HL-60/S4 treated with retinoic acid at 250 ng/mL for 4 days and 3 days (cell line): Measurements from ENCODE around the gene TBCB.
"Not testable (repeated sequence)": the region's sequence is repeated elsewhere in the genome, so short reads cannot be mapped to it uniquely, and the experiment has no call there.

ENCODE experiments used
- in situ Hi-C: fragments of 300-500 bp; cut with MboI; formaldehyde crosslinking; loops from 2 replicates; pipeline ENCODE4 v1.7.0; 2022; ENCODE audit warnings: low sequenced_read_pairs

The TBCB gene

DNA sequence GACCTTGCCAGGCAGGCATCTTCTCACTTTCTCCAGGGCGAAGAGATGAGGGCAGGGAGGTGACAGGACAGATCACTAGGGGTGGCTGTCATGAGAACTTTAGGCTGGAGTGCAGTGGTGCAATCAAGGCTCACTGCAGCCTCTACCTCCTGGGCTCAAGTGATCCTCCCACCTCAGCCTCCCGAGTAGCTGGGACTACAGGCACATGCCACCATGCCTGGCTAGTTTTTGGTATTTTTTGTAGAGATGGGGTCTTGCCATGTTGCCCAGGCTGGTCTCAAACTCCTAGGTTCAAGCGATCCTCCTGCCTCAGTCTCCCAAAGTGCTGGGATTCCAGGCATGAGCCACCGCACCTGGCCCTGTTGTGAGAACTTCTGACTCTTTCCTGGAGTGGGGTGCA is 19.6 kb downstream of the TBCB start:
- in situ Hi-C loops, result not testable (repeated sequence)

DNA sequence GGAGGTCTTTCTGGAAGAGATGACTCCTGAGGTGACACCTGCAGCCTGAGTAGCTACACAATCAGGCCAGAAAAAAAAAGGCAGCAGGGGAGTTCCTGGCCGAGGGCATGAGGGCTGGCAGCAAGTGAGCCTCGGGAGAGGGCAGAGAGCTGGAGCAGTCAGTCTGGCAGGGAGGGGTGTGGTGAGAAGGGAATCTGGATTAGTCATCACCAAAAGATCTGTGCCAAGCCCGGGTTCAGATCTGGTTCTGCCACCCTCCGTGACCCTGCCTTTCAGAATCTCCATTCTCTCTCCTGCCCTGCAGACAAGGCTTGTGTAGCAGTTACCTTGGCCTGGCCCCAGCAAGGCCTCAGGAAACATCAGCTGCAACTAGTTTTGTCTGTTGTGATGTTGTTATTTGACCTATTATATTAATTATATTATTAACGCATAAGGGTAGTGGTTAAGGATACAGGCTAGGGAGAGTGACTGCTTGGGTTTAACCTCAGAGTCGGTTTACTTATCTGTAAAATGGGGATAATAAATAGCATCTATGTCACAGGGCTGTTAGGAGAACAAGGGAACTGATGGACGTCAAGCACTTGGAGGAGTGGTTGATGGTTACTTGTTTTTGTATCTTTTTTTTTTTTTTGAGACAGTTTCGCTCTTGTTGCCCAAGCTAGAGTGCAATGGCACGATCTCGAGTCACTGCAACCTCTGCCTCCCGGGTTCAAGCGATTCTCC is 21.9 kb downstream of the TBCB start:
- in situ Hi-C loops, result no loop called here

DNA sequence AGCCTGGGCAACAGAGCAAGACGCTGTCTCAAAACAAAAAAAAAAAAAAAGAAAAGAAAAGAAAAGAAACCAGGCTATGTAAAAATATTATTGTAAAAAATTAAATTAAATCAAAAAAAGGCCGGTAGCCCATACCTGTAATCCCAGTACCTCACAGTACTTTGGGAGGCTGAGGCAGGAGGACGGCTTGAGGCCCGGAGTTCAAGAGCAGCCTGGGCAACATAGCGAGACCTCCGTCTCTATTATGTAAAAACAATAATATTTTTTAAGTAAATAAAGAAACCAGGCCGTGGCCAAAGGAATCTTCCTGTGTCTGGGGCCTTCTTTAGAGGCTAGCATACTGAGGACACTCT is 23.8 kb downstream of the TBCB start:
- in situ Hi-C loops, result no loop called here

DNA sequence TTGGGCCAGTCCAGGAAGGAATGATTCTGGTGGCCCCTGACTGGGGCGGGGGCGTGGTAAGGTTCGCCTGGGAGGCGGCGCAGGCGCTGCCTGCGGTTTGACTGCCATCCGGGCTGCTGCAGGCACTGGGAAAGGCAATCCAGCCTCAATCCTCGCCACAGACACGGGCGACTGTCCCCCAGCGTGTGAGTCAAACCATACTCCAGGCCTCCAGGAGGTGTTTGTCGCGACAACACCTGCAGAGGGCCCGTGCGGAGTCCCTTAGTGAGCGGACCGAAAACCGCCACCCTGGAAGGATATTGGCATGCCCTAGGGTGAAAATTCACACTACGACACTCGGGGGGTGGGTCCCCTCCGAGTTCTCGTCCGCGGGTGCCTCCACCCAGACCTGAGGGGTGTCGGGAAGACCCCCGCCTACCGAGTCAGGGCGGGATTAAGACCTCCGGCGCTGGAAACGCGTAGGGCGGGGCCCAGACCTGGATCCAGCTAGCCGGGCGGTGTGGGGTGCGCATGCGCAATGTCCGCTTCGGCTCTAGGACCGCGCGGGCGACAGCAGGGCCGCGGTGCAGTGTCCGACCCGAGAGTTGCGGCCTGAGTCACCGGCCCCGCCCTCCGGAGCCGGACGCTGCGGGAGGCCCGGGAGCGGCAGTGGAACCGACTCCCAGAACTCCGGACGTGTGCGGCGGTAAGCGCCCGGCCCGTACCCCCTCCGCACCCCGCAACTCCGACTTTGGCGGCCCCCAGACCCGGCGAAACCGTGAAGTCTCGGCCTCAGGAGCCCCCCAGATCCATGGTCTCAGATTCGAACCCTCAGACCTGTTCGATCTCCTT is 24.4 kb downstream of the TBCB start, which contains the start of gene CAPNS1:
CAPNS1 (plus strand) TSS at position 594 of the 831 bp plus-strand sequence. CDS start 946 bp downstream, outside the sequence.
- in situ Hi-C loops, result no loop called here

DNA sequence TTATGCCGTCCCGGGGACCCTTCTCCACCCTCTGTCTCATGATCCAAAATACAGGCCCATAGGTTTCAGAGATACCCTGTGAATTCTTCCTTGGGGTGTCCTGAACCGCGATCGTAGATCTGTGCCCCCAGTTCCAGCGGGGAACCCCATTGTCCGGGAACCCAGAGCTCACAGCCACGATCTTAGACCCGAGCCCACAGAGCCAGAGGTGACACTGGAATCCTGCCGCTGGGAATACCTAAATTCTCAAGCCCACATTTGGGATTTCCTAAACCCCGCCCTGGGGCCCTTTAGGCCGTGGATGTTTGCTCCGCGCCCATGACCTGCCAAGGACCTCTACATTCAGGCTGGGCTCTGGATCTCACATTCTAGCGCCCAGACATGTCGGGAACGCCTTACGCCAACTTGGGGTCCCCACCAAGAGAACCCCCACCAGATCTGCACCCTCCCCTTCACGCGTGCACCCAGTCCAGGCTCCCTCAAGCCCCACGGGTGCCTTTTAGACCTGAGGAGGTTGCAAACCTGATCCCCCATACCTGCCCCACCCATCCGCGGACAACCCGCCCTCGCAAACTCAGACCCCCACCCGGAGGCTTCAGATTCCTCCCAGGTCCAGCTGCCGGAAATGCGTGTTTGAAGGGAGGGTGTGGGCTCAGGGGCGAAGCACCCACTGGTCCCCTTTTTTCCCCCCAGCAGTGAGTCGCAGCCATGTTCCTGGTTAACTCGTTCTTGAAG is 25.2 kb downstream of the TBCB start:
- in situ Hi-C loops, result no loop called here

DNA sequence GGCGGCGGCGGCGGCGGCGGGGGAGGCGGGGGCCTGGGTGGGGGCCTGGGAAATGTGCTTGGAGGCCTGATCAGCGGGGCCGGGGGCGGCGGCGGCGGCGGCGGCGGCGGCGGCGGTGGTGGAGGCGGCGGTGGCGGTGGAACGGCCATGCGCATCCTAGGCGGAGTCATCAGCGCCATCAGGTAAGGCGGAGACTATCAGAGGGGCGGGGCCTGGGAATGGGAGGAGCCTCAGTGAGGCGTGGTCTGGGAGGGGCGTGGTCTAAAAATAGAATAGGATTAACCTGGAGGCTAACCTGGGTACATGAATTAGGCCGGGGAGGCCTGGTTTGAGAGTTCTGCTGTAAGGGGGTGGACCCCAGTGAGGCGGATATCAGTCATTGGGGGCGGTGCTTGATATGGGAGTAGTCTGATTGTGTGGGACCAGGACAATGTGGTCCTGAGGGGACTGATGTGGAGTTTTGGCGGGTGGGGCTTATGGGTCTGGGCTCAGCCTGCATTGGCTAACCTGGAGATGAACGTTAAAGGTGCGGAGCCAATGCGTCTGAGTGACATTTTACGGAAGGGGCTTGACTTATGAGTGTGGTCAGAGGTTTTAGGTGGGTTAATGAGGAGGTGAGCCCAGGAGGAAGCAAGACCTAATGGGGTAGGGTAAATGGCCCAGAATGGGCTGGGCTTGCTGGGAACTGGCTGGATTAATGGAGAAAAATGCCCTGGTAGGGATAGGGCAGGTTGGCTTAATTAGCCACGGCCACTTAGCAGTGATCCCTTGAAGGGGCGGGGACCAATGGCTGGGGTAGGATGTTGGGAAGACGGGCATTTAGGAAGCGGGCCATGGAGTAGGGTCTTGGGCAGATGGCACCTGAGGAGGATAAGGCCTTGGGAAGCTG is 26.0 kb downstream of the TBCB start:
- in situ Hi-C loops, result no loop called here

DNA sequence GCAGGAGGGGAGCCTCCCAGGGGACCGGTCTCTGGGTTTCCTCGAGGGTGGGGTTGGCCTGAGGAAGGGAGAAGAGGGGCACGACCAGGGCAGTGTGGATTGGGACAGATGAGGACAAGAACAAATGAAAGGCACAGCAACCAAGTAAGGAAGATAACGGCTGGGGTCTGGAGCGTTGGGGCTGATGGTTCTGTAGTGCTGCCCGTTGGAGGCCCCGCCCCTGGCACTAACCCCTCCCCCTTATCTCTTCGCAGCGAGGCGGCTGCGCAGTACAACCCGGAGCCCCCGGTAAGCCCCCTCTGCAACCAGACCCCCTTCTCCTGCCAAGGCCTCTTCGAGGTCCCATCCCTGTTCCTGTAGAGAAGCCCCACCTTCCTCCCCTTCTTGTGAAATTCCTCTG is 26.8 kb downstream of the TBCB start:
- in situ Hi-C loops, result no loop called here

DNA sequence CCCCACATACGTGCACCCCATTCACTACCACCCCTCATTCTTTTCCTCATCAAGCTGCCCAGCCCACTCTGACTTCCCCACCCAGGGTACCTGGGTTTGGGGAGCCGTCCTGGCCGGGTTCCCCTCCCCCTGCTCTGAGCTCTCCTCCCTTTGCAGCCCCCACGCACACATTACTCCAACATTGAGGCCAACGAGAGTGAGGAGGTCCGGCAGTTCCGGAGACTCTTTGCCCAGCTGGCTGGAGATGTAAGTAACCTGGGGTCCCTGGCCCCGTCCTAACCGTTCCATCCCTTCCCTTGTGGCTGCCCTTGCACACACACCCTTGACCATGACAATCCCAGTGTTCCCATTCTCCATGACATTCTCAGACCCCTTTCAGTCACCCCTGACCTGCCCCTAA is 27.2 kb downstream of the TBCB start:
- in situ Hi-C loops, result no loop called here

DNA sequence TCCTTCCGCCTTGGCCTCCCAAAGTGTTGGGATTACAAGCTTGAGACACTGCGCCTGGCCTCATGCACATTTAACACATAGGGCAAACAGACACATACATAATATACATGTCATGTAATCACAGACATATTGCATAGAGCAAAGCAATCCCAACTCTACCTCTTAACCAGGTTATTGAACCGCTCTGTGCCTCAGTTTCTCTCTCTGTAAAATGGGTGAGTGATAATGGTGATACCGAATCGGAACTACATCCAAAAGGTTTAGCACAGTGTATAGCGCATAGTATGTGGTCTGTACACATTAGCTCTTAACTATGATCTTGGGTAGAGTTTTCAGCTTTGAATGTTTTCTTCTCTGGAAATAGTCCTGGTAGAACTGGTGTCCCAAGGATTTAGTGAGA is 29.4 kb downstream of the TBCB start:
- in situ Hi-C loops, result no loop called here

DNA sequence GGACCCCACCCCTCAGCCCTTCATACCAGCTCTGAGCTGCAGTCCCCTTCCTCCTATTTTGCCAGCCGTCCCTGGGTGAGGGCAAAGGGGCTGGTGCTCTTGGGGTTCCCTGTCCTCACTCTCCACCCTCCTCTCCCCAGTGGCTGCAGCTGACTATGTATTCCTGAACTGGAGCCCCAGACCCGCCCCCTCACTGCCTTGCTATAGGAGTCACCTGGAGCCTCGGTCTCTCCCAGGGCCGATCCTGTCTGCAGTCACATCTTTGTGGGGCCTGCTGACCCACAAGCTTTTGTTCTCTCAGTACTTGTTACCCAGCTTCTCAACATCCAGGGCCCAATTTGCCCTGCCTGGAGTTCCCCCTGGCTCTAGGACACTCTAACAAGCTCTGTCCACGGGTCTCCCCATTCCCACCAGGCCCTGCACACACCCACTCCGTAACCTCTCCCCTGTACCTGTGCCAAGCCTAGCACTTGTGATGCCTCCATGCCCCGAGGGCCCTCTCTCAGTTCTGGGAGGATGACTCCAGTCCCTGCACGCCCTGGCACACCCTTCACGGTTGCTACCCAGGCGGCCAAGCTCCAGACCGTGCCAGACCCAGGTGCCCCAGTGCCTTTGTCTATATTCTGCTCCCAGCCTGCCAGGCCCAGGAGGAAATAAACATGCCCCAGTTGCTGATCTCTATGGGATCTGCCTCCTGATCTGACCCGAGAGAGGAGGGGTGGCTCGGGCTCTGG is 34.6 kb downstream of the TBCB start:
- in situ Hi-C loops, result no loop called here

DNA sequence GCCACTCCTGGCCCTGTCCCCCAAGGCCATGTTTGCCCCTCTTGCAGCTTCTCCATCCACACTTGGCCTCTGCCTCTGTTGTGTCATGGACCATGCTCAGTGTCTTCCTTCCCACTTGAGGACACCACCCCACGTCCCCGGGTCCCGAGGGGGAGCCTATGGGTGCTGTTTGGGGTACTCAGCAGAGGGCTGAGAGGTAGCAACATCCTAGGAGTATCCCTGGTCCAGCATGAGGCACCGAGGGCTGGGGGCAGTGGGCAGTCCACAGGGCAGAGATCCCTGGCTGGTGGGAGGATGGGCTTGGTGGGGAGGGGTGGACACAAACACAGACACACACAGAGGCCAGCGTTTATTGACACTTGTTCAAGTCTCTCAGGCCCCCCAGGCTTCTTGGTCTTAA is 35.3 kb downstream of the TBCB start:
- in situ Hi-C loops, result no loop called here

DNA sequence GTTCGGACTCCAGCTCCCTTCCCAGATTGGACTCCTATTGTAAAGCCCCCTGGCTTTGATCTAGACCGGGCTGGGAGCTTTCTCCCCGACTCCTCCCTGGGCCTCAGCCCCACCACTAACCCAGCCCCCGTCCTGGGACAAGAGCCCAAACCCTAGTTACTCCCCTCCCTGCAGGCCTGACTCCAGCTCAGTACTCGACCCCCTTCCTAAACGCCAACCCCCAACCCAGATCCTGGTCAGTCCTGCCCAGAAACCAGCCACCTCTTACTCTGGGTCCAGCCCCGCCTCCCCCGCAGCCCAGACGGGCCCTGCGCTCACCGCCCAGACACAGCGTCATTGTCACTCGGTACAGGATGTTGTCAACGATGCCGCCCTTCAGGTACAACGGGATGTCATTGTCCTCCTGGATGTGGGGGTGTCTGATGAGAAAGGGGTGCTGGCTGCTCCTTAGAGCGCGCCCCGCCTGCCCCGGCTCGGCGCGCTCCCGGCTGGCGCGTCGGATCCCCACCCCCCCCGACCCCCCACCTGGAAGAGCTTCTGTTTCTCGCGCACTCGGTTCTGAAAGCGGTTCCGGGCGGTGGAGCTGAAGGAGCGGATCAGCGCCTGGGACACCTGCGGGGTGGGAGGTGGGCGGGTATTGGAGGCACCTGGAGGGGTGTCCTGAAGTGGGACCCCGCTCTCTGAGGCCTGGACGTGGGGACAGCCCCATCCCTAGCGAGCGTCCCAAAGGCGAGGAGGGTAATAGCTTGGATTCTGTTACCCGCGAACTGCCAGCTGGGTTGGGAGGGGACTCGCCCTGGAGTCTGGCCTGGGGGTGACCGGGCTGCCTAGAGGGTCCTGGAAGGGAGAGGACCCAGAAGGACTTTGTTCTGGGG is 36.1 kb downstream of the TBCB start:
- in situ Hi-C loops, result no loop called here

DNA sequence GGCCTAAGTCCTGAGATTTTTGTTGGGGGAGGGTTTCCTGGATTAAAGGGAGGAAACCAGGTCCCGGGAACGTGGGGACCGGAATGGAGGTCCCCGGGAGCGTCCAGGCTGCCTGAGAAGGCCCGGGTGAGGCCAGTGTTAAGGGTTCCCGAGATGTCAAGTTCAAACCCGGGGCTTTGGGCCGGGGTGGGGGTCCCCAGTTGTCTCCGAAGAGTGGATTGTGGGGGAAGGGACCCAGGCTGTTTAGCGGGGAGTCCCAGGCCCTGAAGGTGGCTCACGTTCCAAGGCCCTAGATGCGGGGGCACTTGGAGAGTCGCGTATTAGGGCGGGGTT is 36.7 kb downstream of the TBCB start:
- in situ Hi-C loops, result no loop called here

DNA sequence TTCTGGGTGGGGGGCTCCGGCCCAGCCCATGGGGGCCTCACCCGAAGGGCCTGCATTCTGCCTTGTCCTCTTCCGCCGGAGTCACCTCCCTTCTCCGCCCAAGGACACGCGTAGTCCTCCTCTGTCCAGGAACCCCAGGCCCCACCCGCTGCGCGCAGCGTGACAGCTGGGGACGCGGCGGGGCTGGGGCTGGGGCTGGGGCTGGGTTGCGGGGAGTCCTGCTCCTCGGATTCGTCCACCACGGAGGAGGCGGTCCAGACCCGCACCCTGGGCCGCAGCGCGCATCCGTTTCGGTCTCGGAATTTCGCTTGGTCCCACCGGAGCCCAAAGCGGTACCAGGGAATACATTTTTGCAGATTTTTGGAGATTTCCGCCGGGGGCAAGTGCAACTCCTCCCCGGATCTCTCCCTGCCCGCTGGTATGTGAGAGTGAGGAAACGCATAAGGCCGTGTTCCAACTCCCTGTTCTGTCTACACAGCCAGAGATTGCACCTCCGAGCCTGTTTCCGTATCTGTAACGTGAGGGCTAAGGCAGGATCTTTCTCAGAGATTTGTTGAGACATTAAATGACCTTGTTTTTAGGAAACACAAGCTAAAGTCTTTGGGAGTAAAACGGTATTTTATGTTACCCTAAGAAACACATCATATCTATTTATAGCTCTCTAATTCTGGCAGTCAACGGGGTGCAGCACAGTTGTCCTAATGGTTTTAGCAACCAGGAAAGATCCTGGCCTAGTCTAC is 37.3 kb downstream of the TBCB start, which contains the start of gene COX7A1:
COX7A1 (minus strand) TSS at position 96 of the 740 bp plus-strand sequence; CDS start at position 56, 40 bp downstream.
- in situ Hi-C loops, result no loop called here

DNA sequence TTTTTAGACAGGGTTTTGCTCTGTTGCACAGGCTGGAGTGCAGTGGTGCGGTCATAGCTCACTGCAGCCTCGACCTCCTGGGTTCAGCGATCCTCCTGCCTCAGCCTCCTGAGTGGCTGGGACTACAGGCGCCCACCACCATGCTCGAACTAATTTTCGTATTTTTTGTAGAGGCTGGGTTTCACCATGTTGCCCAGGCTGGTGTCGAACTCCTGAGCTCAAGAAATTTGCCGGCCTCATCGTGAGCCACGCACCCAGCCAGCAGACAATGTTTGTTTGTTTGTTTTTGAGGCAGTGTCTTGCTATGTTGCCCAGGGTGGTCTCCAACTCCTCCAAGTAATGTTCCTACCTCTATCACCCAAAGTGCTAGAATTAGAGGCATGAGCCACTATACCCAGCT is 37.9 kb downstream of the TBCB start:
- in situ Hi-C loops, result no loop called here

DNA sequence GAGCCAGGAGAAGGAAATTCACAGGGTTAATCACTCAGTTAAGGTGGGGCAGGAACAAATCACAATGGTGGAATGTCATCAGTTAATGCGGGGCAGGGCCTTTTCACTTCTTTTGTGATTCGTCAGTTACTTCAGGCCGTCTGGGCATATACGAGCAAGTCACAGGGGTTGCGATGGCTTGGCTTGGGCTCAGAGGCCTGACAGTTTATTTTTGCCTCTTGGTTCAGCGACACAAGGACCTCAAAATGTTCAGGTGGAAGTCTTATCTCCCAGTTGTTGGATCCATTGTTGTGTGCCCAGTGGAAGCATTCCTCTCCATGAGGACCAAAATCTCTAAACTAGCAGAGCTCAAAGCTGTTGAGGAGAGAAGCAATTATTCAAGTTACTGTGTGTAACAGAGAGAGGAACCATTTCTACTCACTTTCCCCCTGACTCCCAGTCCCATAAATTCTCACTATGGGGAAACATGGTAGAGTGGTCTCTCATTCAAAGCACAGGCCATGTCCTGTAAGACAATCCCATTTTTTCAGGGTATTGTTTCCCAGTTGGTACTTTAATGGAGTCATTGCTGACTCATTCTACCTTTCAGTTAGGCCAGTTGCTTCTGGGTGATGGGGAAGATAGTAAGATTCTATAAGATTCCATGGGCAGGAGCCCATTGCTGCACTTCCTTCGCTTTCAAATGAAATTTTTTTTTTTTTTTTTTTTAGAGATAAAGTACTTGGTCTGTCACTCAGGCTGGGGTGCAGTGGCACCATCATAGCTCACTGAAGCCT is 45.7 kb downstream of the TBCB start:
- in situ Hi-C loops, result no loop called here

DNA sequence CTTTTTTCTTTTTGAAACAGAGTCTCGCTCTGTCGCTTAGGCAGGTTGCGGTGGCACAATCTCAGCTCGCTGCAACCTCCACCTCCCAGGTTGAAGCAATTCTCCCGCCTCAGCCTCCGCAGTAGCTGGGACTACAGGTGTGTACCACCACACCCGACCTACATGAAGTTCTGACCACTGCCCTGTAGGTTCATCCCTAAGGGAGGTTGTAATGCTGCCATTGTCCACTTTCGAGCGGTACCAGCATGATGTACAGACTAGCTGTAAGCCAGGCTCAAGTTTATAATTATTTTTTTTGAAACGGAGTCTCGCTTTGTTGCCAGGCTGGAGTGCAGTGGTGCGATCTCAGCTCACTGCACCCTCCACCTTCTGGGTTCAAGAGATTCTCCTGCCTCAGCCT is 48.5 kb downstream of the TBCB start:
- in situ Hi-C loops, result no loop called here
